Activated CD4-positive, alpha-beta T cell treated with anti-CD3 and anti-CD28 coated beads, Interleukin-2, amount 50 U/mL, for 1 hour (primary cell): ENCODE data around the gene C9orf85.

Experiments used
- DNase-seq: peaks from one replicate; pipeline ENCODE4 v3.0.0-alpha.2; 2020

C9orf85 gene

DNA sequence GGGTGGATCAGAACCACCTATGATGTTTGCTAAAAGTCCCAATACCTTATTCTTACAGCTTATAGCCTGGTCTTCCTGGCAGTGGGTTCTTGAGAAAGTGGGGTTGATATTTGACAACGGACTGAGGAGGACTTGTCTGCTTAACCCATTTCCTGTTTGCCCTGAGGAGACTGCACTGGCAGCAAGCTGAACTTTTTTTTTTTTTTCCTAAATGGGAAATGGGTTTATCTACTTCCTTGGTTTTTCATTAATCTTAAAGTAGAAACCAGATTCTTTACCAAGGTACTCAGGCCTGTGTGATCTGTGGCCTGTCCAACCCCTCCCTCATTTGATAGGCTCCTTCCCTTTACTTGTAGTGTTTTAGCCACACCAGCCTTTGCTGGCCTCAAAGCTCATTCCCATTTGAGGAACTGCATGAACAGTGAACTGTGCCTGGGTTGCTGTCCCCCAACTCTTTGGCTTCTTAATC lies 101.9 kb downstream of the C9orf85 start:
- DNase-seq = no peak

DNA sequence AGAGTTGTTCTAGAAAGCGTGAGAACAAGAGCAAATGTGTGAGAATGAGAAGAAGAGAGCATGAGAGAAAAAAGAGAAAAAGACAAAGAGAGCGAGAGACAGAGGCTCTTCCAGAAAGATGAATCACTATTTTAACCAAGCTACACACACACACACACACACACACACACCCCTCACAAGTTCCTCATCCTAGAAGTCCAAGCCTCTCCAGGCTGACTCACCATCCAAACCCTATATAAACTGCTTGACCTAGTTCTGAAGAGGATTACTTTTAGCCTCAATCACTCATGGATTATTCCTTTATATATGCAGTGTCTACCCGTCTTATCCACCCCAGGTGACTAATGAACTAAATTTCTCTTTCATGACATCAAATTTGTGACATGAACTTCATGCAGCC lies 111.4 kb downstream of the C9orf85 start:
- DNase-seq = no peak
